NCI-H510A (cell line): ENCODE data around the gene MGST2.

Experiments used
- DNase-seq: peaks from one replicate; lab custom pipeline; 2025; lab: John Stamatoyannopoulos, UW

The MGST2 gene

DNA sequence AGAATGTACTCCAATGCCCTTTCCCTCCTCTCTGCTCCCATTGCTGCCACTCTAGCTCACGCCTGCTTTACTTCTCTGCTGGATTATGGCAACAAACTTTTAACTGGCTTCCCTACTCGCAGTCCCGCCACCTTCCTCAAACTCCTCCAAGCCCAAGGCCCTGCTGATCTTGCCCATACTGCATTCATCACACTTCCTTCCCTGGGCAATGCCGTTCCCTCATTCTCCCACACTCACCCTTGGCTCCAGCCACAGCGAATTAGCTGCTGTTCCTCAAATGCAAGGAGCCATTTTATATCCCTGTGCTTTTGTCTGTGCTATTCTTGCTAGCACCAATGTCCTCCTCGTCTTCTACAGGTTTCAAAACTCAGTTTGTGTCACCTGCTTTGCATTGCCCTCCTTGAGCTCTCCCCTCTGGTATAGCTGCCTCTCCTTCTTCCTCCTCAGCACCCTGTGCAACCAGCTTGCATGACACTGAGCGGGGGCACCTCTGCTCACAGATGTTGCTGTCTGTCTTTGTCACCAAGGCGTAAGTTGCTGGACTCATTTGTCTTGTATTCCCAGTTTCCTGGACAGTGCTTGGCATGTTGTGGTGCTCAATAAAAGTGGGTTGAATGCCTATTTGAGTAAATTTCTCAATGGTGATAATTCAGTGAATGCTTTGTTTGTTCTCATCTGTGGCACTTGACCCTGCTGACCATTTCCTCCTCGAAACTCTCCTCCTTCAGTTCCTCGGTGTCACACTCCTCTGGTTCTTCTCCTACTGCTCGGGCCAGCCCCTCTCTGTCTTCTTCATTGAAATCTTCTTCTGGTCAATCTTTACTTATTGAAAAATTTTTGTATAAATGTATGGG, 22.4 kb upstream of the MGST2 start:
- DNase-seq: no peak

DNA sequence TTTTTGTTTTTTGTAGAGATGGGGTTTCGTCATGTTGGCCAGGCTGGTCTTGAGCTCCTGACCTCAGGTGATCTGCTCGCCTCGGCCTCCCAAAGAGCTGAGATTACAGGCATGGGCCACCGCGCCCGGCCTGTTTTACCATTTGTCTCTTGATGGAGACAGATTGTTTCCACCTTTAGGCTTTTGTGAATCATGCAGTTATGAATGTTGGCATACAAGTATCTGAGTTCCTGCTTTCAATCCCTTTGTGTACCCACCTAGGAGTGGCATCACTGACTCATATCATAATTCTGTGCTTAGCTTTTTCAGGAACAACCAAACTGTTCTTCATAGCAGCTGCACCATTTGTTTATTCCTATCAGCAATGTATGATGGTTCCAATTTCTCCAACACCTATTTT, 20.2 kb upstream of the MGST2 start:
- no peak for DNase-seq

DNA sequence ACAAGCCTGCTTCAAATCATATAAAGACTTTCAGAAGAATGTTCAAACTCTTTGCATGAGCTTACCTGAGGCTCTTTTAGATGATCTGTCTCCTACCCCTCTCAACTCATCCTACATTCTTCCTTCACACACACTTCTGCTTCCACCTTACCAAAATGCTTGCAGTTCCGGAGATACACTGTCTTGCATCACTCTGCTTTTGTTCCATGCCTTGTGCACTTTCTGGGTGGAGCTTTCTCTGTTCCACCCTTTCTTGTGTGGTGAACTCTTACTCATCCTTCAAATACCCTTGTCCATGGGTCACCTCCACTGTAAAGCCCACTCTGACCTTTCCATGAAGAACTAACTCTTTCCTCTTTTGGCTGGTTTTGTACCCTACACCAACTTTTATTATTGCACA, 18.4 kb upstream of the MGST2 start:
- DNase-seq: no peak

DNA sequence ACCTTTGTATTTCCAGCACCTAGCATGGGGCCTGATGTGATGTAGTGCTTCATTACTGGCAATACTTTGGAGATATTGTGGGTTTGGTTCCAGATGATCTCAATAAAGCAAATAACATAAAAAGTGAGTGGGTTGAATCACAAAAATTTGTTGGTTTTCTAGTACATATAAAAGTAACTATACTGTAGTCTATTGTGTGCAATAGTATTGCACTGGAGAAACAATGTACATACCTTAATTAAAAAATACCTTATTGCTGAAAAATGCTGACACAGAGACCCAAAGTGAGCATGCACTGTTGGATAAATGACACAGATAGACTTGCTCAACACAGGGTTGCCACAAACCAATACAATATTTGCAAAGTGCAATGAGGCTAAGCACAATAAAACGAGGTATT, 17.7 kb upstream of the MGST2 start:
- no peak for DNase-seq

DNA sequence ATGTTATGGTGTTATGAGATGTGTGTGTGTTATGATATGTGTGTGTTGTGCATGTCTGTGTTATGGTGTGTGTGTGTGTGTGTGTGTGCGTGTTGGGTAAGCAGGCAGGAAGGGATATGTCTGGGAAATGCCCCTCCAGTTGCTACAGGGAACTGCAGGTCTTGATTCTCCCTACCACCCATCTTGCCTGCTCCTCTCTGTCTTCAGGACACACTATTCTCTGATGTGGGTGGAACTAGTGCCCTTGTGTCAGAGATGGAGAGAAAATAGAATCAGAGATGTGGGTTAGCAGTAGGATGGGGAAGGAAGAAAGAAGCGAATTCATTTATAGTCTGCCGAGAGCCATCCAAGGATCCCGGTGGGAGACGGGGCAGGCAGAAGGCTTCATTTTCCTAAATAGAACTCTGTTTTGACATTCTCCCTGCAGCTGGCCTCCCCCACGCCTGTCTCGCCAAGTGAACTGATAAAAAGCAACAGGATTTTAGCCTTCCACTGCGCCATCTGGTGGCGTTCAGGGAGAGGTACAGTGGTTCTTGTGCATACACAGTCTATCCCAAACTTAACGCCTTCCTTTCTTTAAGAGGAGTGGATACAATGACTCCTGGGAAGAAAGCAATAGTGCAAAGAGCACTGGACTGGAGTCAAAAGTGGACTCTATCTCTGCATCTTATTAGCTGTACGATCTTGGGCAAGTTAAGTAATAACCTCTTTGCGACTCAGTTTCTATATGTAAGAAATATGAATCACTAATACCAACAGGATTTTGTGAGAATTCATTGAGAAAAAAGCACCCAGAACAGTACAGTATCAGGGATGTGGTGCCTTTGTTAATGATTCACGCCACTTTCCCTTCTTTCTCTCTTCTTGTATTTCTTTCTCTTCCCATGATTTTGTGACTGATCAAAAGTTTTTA, 14.1 kb upstream of the MGST2 start:
- no peak for DNase-seq

DNA sequence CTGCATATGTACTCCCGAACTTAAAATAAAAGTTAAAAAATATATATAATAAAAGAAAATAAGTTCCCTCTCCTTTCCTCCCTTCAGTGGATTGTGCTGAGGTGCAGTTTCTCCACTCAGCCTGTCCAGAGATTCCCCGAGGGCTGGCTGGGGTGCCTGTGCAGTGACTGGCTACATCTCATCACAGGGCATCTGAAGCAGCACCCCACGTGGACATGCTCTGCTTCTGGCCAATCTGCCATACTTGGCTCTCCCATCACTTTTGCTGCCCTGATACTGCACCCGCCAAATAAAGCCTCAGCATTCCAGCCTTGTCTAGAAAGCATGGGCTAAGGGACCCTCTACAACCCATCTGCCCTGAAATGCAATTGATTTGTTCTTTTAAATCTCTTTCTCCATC, 11.1 kb upstream of the MGST2 start:
- DNase-seq: no peak

DNA sequence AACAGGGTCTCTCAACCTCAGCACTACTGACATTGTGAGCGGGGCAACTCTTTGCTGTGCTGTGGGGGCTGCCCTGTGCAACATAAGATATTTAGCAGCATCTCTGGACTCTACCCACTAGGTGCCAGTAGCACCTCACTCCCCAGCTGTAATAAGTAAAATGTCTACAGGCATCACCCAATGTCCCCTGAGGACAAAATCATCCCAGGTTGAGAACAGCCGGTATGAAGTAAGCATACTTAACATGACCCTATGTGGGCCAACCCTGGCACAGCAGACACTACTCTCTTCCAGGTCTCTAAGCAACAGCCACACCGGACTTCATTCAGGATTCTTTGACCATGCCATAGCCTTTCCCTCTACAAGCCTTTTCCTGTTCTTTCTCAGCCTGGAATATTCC, 10.5 kb upstream of the MGST2 start:
- no peak for DNase-seq

DNA sequence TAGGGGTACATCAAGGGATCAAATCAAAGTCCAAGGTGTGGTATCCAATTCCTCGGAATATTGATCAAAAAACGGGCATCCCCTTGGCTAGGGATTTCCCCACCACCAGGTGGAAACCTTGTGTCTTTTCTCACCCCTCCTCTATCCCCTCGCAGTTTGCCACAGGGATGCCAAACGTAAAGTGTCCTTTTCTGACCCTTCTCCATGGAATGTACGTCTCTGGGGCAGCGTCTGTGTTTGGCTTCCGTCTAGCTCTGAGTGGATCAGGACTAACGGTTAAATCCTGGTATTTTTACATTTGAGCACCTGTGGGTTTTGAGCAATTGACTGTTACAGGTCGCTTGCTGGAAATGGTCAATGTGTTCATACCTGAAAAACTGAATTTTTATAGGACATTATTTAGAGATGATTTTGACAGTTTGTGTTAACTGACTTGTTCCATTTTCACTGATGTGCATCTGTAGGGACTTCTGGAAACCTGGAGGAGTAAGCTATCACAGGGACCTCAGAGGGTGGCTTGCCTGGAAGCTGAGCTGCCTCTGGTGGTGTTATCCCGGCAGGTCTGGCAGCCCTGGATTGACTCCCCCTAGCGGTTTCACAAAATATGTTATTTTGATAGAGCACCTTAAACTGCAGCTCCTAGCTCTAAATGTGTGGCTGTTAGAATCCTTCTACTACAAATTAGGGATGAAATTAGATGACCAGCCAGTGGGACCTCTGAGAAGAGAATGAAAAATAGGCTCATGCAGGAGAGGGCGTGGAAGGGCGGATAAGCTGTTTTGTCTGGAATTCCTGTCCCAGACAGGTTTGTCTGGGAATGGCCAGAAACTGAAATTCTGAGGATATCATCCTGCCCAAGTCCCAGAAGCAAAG, 8.8 kb upstream of the MGST2 start:
- DNase-seq: peak; percentile 24

DNA sequence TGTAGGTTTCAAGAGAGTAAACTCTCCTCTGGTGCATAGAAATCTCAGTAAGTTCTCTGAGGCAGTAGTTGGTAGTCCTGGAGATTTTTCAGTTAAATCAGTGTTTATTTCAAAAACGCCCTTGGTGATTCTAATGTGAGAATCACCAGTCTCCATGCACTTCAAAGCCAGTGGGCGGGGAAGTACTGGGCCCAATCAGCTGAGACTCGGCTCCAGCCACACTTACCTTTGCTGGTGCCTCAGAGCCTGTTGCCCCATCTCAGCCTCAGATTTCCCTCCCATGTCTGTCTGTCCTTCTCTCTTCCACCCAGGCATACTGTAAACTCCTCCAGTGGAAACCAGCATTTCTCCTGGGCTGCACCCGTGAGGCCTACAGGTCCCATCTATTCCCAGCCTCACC, 7.4 kb upstream of the MGST2 start:
- no peak for DNase-seq

DNA sequence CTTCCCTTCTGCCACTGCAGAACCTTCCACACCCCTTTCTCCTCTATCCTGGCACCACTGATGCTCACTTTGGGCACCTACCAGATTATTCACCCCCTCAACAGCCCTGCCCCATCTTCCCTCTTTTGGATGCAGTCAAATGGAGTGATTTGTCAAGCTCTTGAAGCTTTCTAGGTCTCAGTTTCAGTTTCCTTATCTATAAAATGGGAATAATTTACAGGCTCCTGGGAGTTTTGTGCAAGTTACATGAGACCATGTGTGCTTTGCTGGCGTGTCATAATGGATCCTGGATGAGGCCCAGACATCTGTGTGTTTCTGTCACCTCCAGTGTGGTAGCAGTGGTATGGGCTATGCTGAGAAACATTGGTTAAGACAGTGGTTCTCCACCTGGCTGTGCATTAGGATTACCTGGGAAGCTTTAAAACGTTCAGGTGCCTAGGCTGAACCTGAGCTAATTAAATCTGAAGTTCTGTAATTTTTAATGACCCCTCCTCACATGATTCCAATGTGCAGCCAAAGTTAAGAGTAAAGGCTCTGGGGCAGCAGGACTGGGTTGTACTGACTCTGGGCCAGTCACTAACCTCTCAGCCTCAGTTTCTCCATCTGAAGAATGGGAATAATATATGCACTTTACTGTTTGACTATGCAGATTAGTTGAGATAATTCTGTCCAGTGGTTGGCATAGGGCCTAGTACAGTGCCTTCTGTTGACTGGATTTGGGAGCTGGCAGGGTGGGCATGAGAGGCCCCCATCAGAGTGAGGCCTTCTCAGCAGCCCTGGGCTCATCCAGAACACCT, 6.8 kb upstream of the MGST2 start:
- no peak for DNase-seq

DNA sequence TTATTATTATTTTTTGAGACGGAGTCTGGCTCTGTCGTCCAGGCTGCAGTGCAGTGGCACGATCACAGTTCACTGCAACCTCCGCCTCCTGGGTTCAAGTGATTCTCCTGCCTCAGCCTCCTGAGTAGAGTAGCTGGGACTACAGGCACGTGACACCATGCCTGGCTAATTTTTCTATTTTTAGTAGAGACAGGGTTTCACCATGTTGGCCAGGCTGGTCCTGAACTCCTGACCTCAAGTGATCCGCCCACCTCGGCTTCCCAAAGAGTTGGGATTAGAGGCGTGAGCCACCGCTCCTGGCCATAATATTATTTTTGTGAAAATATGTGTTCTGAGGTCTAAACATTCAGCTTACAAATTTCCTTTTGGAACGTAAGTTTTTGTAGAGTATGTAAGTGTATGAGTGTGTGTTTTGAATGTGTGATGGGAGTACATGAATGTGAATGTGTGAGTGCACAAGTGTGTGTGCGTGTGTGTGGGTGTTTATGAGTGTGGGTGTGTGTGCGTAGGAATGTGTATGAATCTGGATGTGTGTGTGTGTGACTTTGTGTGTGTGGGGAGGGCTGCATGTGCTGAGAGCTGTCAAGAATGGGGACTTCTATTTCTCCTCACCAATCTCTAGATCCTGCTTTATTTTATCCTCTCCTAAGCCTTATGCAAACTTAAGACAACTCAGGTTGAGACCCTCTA, 5.7 kb upstream of the MGST2 start:
- no peak for DNase-seq

DNA sequence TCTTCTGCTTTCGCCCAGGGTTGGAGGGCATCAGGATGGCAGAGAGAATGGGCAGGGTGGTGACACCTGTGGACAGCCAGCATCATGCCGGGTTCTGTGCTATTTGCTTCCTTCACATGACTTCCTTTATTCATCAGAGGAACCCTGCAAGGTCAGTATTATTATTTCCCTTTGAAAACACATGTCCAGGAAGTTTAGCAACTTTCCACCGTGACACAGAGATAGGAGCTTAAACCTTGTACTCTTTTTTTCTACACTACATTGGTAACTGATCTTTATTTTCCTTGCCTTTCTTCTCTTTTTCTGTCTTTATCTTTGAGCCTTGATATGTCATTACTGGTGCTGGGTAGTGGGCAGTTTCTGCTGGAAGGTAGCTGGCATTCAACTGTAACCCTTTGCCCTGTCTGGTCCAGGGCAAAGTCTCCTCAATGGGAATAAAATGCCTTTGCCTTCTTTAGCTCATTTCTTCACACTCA, 5.0 kb upstream of the MGST2 start:
- DNase-seq: no peak

DNA sequence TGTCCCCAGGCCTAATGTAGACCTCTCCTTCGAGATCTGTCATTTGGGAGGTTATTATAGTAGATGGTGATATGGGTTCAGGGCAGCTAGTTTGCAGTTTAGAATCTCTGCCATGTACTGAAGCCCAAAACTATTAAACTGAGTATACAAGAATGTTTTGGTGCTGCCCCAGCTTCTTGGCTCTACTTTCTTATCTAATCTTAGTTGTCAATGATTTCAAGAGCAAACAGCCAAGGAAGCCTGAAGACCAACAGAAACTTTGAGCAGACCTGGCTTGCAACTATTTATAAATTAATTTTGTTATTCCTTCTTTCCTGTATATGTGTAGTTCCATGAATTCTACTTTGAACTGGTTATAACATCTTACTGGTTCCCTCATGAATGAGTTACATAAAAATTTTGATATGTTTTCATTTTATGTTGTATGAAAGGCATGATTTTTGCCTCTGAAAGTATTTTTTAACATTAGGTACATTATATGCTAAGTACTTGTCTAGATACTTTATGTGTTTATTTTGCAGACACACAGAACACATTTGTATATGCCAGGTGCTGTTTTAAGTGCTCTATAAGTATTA, 2.0 kb upstream of the MGST2 start:
- no peak for DNase-seq

DNA sequence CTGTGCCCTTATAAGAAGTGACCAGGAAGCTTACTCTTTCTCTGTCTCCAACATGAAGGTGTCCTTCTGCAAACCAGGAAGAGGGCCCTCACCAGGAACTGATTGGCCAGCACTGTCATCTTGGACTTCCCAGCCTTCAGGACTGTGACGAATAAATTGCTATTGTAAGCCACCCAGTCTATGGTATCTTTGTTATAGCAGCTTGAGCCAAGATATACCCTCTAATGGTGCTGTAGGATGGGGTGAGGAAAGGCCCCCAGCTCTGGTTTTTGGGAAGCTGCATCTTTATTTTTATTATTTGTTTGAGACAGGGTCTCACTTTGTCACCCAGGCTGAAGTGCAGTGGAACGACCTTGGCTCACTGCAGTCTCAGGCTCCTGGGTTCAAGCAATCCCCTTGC, 1.2 kb upstream of the MGST2 start:
- DNase-seq: no peak

DNA sequence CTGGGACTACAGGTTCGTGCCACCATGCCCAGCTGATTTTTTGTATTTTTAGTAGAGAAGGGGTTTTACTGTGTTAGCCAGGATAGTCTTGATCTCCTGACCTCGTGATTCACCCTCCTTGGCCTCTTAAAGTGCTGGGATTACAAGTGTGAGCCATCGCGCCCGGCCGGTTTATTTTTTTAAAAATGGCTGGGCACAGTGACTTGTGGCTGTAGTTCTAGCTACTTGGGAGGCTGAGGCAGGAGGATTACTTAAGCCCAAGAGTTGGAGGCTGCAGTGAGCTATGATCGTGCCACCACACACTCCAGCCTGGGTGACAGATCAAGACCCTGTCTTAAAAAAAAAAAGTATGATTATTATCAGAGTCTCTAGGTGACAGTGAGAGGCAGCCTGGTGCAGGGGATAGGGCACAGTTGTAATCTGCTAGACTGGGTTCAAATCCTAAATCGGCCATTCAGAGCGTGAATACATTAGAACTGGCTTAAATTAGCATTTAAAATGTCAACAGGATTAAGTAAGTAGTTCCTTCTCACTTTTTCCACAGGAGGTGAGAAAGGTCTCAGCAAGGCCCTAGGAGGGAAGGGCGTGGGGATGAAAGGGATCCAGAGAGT, 435 bp upstream of the MGST2 start:
- DNase-seq: no peak

DNA sequence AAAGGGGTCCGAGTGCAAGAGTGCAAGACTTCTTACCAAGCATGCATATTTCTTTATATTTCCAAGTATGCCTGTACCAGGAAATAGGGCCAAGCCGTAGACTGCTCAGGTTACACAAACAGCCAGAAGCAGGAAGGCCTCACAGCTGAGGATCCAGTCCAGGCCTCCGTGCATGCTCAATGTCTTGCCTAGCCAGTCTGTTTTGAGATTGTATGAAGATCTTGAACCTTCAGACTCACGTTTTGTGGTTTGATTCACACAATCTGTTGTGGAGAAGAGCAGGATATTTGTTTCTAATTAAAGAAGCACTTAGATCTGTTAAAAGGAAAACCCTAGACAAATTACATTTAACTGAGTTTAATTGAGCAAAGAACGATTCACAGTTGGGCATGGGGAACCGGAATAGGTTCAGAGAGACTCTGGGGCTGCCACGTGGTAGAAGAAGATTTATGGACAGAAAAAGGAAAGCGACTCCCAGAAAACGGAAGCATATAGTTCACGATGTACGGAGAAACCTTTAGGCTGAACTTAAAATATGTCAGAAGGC, 1.2 kb downstream of the MGST2 start:
- peak; percentile 35 for DNase-seq

DNA sequence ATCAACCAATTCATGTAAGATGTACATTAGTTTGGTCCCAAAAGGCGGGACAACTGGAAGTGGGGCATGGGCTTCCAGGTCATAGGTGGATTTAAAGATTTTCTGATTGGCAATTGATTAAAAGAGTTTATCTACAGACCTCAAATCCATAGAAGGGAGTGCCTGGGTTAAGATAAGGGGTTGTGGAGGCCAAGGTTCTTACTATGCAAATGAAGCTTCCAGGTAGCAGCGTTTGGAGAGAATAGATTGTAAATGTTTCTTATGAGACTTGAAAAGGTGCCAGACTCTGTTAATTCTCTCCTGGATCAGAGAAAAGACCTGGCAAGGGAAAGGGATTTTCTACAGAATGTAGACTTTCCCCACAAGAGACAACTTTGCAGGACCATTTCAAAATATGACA, 2.4 kb downstream of the MGST2 start:
- DNase-seq: no peak

DNA sequence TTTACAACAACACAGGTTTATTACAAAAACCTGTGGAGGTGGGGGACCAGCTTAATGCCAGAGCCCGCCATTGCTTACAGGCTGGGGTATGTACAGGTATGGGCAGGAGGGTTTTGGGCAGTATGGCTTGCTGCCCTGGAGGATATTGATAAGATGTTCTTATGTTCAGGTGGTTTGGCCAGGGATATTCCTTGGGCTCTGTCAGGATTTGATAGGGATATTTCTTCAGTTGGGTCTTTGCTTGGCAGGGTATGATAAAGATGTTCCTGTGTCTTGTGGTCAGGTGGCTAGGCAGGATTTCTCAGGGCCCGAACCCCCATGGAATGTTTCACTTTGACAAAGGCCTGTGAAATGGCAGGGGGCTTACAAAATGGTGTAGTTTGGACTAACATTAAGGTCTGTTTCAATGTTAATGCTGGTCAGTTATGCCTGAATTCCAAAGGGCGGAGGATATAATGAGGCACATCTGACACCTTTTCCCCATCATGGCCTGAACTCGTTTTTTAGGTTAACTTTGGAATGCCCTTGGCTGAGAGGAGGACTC, 3.1 kb downstream of the MGST2 start:
- DNase-seq: no peak

DNA sequence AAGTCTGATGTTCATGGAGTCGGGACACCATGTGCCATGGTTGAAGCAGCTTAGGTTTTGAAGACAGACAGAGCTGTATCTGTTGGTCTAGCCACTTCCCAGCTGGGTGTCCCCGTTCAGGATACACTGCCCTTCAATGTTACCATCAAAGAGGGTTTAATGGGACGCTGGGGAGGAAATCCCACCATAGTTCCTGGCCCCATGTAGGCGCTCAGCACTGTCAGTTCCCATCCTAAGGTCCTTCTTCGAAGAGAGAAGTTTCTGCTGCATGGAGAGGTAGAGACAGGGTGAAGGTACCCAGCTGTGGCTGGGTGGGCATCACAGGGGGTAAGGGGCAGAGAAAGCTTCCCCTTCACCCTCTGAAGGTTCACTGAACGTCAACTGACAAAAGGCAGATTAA, 3.7 kb downstream of the MGST2 start:
- no peak for DNase-seq
